ENCODE data around the gene TLX1. TPM values are rescaled to one million over a fixed set of nuclear protein-coding genes. Genes with fewer than 3 reads are reported as not detected.
"Not testable (repeated sequence)": the region's sequence is repeated elsewhere in the genome, so short reads cannot be mapped to it uniquely, and the experiment has no call there.

TLX1 gene
- total RNA-seq, 1 experiment from 2014 or later, result 0.06 TPM

DNA sequence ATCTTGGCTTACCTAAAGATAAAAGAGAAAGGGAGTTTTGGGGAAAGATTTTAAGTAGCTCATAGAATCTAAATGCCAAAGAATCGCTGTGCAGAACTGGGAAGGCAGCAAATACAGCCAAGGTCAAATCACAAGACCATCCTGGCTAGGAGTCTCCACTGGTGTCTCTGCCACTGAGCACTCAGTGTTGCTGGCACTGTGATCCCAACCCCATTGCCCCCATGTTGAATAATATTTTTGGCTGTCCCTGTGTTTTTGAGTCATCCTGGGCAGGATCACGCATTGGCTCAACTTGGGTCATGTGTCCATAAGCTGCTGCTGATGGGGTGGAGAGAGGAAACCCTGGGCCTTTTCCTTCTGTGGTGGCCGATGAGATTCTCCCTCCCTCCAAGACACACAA lies 21.2 kb downstream of the TLX1 start:
- DNase-seq (ENCODE audit: low read depth), result no peak

DNA sequence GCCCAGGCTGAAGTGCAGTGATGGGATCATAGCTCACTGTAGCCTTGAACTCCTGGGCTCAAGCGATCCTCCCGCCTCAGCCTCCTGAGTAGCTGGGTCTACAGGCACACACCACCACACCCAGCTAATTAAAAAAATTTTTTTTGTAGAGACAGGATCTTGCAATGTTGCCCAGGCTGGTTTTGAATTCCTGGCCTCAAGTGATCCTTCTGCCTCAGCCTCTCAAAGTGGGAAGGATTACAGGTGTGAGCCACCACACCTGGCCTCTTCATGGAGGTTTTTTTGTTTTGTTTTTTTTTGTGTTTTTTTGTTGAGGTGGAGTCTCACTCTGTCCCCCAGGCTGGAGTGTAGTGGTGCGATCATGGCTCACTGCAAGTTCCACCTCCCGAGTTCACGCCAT lies 23.4 kb downstream of the TLX1 start:
- not testable (repeated sequence) for DNase-seq (ENCODE audit: low read depth)

DNA sequence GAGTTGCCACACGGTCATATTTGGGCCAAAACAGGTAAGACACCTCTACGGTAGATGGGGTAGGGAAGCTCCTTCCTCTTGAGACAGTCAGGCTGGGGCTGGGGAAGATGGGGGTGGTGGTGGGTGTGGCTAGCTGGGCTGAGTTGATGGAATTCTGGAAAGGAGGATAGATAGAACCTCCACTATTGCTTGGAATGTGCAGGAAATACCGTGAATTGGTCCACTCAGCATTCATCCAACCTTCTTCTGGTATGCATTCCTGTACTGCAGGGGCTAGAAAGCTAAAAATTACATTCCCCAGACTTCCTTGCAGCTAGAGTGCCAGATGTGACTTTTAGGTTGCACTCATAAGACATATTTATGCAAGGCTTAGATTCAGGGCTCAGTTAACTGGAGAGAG lies 24.8 kb downstream of the TLX1 start:
- no peak for DNase-seq (ENCODE audit: low read depth)

DNA sequence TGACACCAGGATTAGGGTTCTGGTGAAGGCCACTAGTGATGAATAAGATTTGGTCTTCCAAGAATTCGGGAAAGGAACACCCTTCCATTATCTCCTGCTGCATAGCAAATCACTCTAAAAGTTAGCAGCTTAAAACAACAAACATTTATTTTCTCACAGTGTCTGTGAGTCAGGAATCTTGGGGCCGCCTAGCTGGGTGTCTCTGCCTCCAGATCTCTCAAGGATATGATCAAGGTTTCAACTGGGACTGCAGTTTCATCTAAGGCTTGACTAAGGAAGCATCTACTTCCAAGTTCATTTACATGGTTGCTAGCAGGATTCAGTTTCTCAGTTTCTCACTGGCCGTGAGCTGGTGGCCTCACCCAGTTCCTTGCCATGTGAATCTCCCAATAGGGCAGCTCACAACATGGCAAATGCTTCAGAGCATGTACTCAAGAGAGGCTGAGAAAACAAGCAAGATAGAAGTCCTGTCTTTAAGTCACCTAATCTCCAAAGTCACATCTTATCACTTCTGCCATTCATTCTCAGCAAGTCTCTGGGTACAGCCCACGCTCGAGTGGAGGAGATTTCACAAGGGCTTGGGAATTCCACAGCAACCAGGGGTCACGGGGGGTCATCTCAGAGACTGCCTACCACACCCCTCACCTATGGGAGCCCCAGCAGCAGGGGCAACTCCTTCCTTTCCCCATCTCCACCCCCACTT lies 26.8 kb downstream of the TLX1 start:
- no peak for DNase-seq (ENCODE audit: low read depth)

DNA sequence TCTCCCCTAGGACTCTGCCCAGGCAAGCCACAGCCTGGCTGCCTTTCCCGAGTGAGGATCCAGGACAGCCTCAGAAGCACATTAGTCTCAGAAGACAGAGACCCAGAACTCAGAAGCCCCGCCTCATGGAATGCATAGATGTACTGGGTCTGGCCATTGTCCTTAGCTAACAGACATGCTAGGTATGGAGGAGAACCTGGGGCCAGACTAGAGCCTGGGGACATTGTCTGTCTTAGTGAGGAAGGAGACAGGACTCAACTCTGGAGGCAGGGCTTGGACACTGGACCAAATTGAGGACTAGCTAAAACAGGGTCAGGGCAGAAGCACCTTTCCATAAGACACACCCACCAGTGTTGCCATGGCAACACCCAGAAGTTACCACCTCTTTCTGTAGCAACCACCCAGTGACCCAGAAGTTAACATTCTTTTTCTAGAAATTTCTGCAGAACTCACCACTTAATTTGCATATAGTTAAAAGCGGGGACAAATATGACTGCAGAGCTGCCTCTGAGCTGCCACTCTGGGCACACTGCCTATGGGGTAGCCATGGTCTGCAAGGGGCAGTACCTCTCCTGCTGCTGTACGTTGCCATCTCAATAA lies 27.5 kb downstream of the TLX1 start:
- DNase-seq (ENCODE audit: low read depth), result no peak

DNA sequence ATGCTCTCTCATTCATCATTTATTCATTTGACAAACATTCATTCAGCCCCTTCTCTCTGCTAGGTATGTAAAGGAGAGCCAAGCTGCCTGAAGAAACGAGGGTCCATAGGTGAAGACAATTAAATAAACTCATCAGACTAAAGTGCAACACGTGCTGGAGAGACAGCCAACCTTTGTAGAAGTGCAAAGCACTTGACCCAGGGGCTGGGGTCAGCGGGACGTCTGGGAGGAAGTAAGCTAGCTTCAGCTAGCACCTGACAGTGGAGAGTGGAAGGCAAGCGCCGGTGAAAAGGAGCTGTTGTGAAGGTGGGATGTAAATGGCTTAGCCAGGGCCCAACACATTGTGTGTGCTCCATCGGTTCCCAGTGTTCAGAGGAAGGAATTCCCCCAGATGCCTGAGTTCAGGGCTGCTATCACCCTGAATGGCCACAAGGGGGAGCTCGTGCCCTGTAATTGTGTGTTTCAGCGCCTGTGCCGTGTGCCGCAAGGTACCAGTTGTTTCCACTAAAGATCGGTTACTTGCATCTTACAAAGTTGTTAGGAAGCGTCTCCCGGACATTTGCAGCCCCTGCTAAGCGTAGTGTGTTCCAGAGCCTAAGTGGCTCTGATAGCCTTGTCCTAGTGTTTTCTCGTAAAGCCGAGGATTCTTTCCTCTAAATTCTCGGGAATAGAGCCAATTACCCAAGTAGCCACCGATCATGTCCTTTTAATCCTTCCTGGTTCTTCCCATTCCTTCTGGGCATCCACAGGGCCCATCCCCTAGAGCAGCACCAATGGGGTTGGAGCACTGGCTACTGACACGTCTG lies 30.6 kb downstream of the TLX1 start:
- peak; percentile 77 for DNase-seq (ENCODE audit: low read depth)

DNA sequence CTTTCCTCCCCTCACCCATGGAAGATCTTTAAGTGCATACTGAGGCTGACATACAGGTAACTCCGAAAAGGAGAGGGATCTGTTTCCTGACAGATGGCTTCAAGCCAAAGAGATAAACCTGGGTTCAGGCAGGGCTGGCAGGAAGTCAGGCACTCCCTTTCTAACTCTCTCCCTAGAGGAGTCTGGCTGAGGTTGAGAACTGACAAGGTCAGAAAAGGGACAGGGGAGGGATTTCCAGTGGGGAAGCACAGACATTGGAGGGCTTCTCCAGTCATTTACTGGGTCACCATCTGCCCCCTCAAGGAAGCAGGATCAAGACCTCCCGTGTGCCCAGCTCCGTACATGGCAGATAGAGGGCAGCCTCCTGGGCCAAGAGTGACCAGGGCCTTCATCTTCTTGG lies 31.6 kb downstream of the TLX1 start:
- no peak for DNase-seq (ENCODE audit: low read depth)

DNA sequence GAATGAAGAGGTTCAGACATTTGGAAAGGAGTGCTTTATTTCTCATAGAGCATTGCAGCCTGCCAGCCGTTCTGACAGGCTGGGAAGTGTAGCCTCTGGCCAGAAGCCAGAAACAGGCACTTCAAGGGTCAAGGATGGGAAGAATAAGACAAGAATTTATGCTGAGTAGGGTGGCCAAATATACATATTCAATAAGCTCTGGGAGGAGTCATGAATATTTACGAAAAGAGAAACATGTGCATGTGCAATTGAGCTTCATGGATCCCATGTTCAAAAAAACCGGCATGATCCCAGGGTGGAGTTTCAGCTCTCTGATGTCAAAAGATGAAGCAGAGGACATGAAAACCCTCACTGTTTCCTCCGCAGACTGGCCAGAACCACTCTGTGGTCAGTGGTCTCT lies 32.9 kb downstream of the TLX1 start:
- DNase-seq (ENCODE audit: low read depth), result no peak

DNA sequence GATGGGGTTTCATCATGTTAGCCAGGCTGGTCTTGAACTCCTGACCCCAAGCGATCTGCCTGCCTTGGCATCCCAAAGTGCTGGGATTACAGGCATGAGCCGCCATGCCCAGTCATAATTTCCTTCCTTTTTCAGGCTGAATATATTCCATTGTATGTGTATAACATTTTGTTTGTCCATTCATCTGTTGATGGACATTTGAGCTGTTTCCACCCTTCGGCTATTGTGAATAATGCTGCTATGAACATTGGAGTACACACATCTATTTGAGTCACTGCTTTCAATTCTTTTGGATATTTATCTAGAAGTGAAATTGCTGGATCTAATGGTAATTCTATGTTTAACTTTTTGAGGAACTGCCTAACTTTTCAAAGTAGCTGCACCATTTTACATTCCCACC lies 34.6 kb downstream of the TLX1 start:
- no peak for DNase-seq (ENCODE audit: low read depth)

DNA sequence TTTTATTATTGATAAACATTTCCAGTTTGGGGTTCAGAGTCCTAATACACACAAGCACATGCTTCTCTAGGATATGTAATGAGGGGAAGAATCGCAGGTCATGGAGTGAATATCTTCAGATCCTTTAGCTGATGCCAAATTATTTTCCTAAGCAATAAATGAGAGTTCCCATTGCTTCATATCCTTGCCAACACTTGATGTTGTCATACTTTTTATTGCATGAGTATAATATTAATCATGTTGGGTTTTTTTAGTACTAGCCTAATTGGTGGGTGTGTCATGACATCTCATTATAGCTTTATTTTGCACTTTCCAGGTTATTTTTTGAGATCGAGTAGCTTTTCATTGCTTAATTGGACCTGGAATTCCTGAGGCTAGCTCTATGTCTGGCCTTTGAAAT lies 35.3 kb downstream of the TLX1 start:
- DNase-seq (ENCODE audit: low read depth), result no peak

DNA sequence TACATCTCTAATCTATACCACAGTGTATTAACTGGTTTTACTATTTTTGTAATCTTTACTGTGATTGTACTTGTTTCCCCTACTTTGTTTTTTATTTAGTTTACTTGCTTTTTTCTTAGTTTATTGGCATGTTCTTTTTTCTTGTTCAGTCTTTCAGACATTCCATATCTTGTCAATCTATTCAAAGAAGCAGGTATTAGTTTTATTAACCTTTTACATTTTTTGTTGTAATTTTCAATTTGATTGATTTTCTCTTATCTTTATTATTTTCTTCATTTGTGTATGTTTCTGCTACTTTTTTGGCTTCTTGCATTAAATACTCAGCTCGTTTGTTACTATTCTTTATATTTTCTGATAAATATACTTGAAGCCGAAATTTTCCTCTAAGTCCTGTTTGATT lies 41.6 kb downstream of the TLX1 start:
- no peak for DNase-seq (ENCODE audit: low read depth)

DNA sequence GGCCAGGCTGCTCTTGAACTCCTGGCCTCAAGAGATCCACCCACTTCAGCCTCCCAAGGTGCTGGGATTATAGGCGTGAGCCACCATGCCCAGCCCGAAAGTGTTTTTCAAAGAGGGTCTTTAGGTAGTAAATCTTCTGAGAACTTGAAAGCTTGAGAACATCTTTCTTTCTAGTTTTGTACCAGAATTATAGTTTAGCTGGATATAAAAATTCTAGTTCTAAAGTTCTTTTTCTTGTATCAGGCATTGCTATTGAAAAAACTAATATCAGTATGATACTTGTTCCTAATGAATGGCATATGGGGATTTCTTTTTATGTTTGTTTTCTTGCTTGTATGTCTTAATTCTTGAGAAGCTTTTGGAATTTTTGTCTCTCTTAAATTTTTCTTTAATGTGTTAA lies 43.2 kb downstream of the TLX1 start:
- DNase-seq (ENCODE audit: low read depth), result no peak

DNA sequence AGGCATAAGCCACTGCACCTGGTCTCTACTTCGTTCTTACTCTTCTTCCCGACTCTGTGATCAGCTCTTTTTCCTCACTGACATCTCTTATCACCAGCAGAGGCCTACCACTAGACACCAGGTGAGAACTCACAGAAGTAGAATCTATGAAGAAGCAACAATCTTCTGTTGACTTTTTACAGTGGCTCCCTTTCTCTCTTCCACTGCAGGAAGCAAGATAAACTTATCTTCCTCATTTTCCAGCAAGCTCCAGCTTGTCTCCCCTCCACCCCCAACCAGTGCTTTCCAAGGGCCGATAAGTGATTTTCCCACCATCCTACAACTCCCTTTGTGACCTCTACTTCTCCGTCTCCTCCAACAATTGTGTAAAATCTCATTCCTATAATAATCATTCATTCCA lies 45.5 kb downstream of the TLX1 start:
- no peak for DNase-seq (ENCODE audit: low read depth)

DNA sequence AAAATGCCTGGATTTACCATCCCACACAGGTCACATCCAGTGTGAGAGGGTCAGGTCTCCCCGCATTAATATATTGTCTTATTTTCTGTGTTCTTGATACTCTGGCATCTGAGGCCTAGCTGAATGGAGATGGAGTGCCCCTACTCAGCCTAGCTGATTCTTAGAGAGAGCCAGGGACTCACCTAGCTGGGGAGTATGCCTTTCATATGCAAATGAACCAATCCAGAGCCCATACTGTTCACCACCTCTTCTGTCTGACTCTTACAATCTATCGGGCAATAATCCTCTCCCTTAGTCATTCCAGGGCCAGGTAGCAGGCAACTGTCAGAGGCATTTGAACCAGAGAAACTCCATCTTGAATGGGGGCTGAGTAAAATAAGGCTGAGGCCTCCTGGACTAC lies 51.8 kb downstream of the TLX1 start:
- no peak for DNase-seq (ENCODE audit: low read depth)

DNA sequence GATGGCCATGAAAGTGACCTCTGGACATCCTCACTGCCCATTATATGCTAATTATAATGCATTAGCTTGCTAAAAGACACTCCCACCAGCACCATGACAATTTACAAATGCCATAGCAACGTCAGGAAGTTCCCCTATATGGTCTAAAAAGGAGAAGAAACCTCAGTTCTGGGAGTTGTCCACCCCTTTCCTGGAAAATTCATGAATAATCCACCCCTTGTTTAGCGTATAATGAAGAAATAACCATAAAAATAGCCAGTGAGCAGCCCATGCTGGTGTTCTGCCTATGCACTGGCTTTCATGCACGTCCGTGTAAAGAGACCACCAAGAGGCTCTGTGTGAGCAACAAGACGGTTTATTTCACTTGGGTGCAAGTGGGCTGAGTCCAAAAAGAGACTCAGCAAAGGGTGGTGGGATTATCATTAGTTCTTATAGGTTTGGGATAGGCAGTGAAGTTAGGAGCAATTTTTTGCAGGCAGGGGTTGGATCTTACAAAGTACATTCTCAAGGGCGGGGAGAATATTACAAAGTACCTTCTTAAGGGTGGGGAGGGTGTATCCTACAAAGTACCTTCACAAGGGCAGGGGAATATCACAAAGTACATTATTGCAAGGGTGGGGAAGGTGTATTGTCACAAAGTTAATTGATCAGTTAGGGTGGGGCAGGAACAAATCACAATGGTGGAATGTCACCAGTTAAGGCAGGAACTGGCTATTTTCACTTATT lies 52.5 kb downstream of the TLX1 start:
- no peak for DNase-seq (ENCODE audit: low read depth)

Other genes with a start within 250 kb of the TLX1 start
- 16.6 and 31.3 TPM in 2 replicates for gene SLF2, start 218.3 kb upstream of the TLX1 start, total RNA-seq (2014; rRNA removed; shearing (Covaris generic))
- gene SEMA4G, start 161.8 kb upstream of the TLX1 start, total RNA-seq (2014; rRNA removed; shearing (Covaris generic)), result 0.57 and 0.69 TPM in 2 replicates
- 50.8 and 57.7 TPM in 2 replicates for gene MRPL43, start 143.8 kb upstream of the TLX1 start, total RNA-seq (2014; rRNA removed; shearing (Covaris generic))
- 14.7 and 26.3 TPM in 2 replicates for gene TWNK, start 143.8 kb upstream of the TLX1 start, total RNA-seq (2014; rRNA removed; shearing (Covaris generic))
- 21.9 and 25.3 TPM in 2 replicates for gene LZTS2, start 131.5 kb upstream of the TLX1 start, total RNA-seq (2014; rRNA removed; shearing (Covaris generic))
- 0.42 and 0.51 TPM in 2 replicates for gene PDZD7, start 100.2 kb upstream of the TLX1 start, total RNA-seq (2014; rRNA removed; shearing (Covaris generic))
- 14.7 and 32.1 TPM in 2 replicates for gene SFXN3, start 100.1 kb upstream of the TLX1 start, total RNA-seq (2014; rRNA removed; shearing (Covaris generic))
- gene KAZALD1, start 69.3 kb upstream of the TLX1 start, total RNA-seq (2014; rRNA removed; shearing (Covaris generic)), result 3.0 and 12.2 TPM in 2 replicates
- gene LBX1, start 98.2 kb downstream of the TLX1 start, total RNA-seq (2014; rRNA removed; shearing (Covaris generic)), result 0.06 TPM in 1 of 2 replicates, not detected in the other
- gene BTRC, start 222.9 kb downstream of the TLX1 start, total RNA-seq (2014; rRNA removed; shearing (Covaris generic)), result 4.6 and 8.2 TPM in 2 replicates

Measured in Daoy (cell line).